Measurements from ENCODE around the gene SGIP1. TPM values are rescaled to one million over a fixed set of nuclear protein-coding genes. Genes with fewer than 3 reads are reported as not detected.

SGIP1 gene
- total RNA-seq, 2 experiments from 2014 or later, result not detected

- POLR2A ChIA-PET, result no interaction called here
- CTCF ChIA-PET, result interaction anchor here (0.6 to 4.0 kb wide), 25 partner anchors 9 to 1903 kb away, joined by 3 to 23 read pairs (median 4); no protein-coding TSS in a partner anchor
- H3K4me1 Mint-ChIP-seq (ENCODE audit: low read depth), result peaks cover 7% of the 10 kb centered on the region
Observed at GRCh38 chr1:66503841-66504470, 30.0 kb upstream of the SGIP1 start.

GRCh38 chr1:66505671-66506392, 28.1 kb upstream of the SGIP1 start:
- no peak for DNase-seq
- ChIA-PET POLR2A (no interaction called here), CTCF (interaction anchor here (0.9 to 4.0 kb wide), 3 partner anchors 10 to 263 kb away, joined by 3 to 23 read pairs (median 4); no protein-coding TSS in a partner anchor)
- Mint-ChIP-seq H3K27ac (no peak overlapping the region), H3K9me3 (ENCODE audit: insufficient read depth) (no peaks in the 10 kb centered on the region), H3K4me3 (no peak overlapping the region), H3K27me3 (ENCODE audit: low read depth) (peaks cover 12% of the 10 kb centered on the region), H3K36me3 (ENCODE audit: low read depth) (no peaks in the 10 kb centered on the region), H3K4me1 (ENCODE audit: low read depth) (no peaks in the 10 kb centered on the region)
- no peak for ATAC-seq

More at GRCh38 chr1:66503841-66504470, 30.0 kb upstream of the SGIP1 start:
- H3K27me3 Mint-ChIP-seq (ENCODE audit: low read depth), result peaks cover 14% of the 10 kb centered on the region
- DNase-seq (peak; percentile 50), ATAC-seq (peak; percentile 61)
- H3K9me3 Mint-ChIP-seq (ENCODE audit: insufficient read depth), result no peaks in the 10 kb centered on the region
- H3K4me3 Mint-ChIP-seq, result no peak overlapping the region
- no peaks in the 10 kb centered on the region for H3K36me3 Mint-ChIP-seq (ENCODE audit: low read depth)
- H3K27ac Mint-ChIP-seq, result no peak overlapping the region

- no peak for ATAC-seq
- H3K9me3 Mint-ChIP-seq (ENCODE audit: insufficient read depth), result no peaks in the 10 kb centered on the region
- DNase-seq, result no peak
- peaks cover 12% of the 10 kb centered on the region for H3K27me3 Mint-ChIP-seq (ENCODE audit: low read depth)
- H3K27ac Mint-ChIP-seq, result no peak overlapping the region
- no peaks in the 10 kb centered on the region for H3K36me3 Mint-ChIP-seq (ENCODE audit: low read depth)
- H3K4me1 Mint-ChIP-seq (ENCODE audit: low read depth), result no peaks in the 10 kb centered on the region
- CTCF ChIA-PET, result interaction anchor here (0.9 to 4.0 kb wide), 3 partner anchors 10 to 263 kb away, joined by 3 to 23 read pairs (median 4); no protein-coding TSS in a partner anchor
- POLR2A ChIA-PET, result no interaction called here
- H3K4me3 Mint-ChIP-seq, result no peak overlapping the region
Observed at GRCh38 chr1:66506393-66506687, 27.6 kb upstream of the SGIP1 start.

- Mint-ChIP-seq H3K4me3 (no peak overlapping the region), H3K36me3 (ENCODE audit: low read depth) (no peaks in the 10 kb centered on the region), H3K4me1 (ENCODE audit: low read depth) (no peaks in the 10 kb centered on the region), H3K27me3 (ENCODE audit: low read depth) (peaks cover 7% of the 10 kb centered on the region), H3K27ac (no peak overlapping the region), H3K9me3 (ENCODE audit: insufficient read depth) (no peaks in the 10 kb centered on the region)
- ChIA-PET POLR2A (no interaction called here), CTCF (interaction anchor here (4.0 kb wide), 1 partner anchor 264 kb away, joined by 23 read pairs; no protein-coding TSS in a partner anchor)
- no peak for ATAC-seq
- DNase-seq, result no peak
Observed at GRCh38 chr1:66506991-66507390, 27.0 kb upstream of the SGIP1 start.

GRCh38 chr1:66510407-66510806, 23.5 kb upstream of the SGIP1 start:
- H3K27me3 Mint-ChIP-seq (ENCODE audit: low read depth), result peaks cover 9% of the 10 kb centered on the region

GRCh38 chr1:66511118-66511517, 22.8 kb upstream of the SGIP1 start:
- H3K9me3 Mint-ChIP-seq (ENCODE audit: insufficient read depth), result no peaks in the 10 kb centered on the region
- no peaks in the 10 kb centered on the region for H3K4me1 Mint-ChIP-seq (ENCODE audit: low read depth)
- ATAC-seq, result no peak
- H3K4me3 Mint-ChIP-seq, result no peak overlapping the region
- DNase-seq, result no peak
- H3K36me3 Mint-ChIP-seq (ENCODE audit: low read depth), result no peaks in the 10 kb centered on the region
- no peak overlapping the region for H3K27ac Mint-ChIP-seq
- POLR2A ChIA-PET, result no interaction called here
- peaks cover 12% of the 10 kb centered on the region for H3K27me3 Mint-ChIP-seq (ENCODE audit: low read depth)
- CTCF ChIA-PET, result no interaction called here

More at GRCh38 chr1:66510407-66510806, 23.5 kb upstream of the SGIP1 start:
- no peaks in the 10 kb centered on the region for H3K4me1 Mint-ChIP-seq (ENCODE audit: low read depth)
- ChIA-PET POLR2A (no interaction called here), CTCF (no interaction called here)
- no peak for ATAC-seq
- no peak overlapping the region for H3K4me3 Mint-ChIP-seq
- DNase-seq, result no peak
- no peaks in the 10 kb centered on the region for H3K9me3 Mint-ChIP-seq (ENCODE audit: insufficient read depth)
- no peaks in the 10 kb centered on the region for H3K36me3 Mint-ChIP-seq (ENCODE audit: low read depth)
- no peak overlapping the region for H3K27ac Mint-ChIP-seq

GRCh38 chr1:66517959-66518358, 16.0 kb upstream of the SGIP1 start:
- CTCF ChIA-PET, result no interaction called here
- POLR2A ChIA-PET, result no interaction called here
- no peak overlapping the region for H3K4me3 Mint-ChIP-seq
- H3K4me1 Mint-ChIP-seq (ENCODE audit: low read depth), result no peaks in the 10 kb centered on the region
- H3K36me3 Mint-ChIP-seq (ENCODE audit: low read depth), result no peaks in the 10 kb centered on the region
- no peaks in the 10 kb centered on the region for H3K9me3 Mint-ChIP-seq (ENCODE audit: insufficient read depth)
- DNase-seq (no peak), ATAC-seq (no peak)
- H3K27me3 Mint-ChIP-seq (ENCODE audit: low read depth), result peaks cover 10% of the 10 kb centered on the region
- no peak overlapping the region for H3K27ac Mint-ChIP-seq

GRCh38 chr1:66518654-66519053, 15.3 kb upstream of the SGIP1 start:
- ChIA-PET POLR2A (no interaction called here), CTCF (no interaction called here)
- DNase-seq, result no peak
- ATAC-seq, result no peak
- H3K27ac Mint-ChIP-seq, result no peak overlapping the region
- no peak overlapping the region for H3K4me3 Mint-ChIP-seq
- no peaks in the 10 kb centered on the region for H3K4me1 Mint-ChIP-seq (ENCODE audit: low read depth)
- peaks cover 9% of the 10 kb centered on the region for H3K27me3 Mint-ChIP-seq (ENCODE audit: low read depth)
- no peaks in the 10 kb centered on the region for H3K9me3 Mint-ChIP-seq (ENCODE audit: insufficient read depth)
- H3K36me3 Mint-ChIP-seq (ENCODE audit: low read depth), result no peaks in the 10 kb centered on the region

- Mint-ChIP-seq H3K27me3 (ENCODE audit: low read depth) (peaks cover 6% of the 10 kb centered on the region), H3K9me3 (ENCODE audit: insufficient read depth) (no peaks in the 10 kb centered on the region), H3K36me3 (ENCODE audit: low read depth) (no peaks in the 10 kb centered on the region), H3K27ac (no peak overlapping the region), H3K4me1 (ENCODE audit: low read depth) (no peaks in the 10 kb centered on the region), H3K4me3 (no peak overlapping the region)
- DNase-seq (no peak), ATAC-seq (no peak)
- POLR2A ChIA-PET, result no interaction called here
- CTCF ChIA-PET, result no interaction called here
Observed at GRCh38 chr1:66519992-66520391, 14.0 kb upstream of the SGIP1 start.

- ChIA-PET POLR2A (no interaction called here), CTCF (no interaction called here)
- Mint-ChIP-seq H3K27me3 (ENCODE audit: low read depth) (peaks cover 6% of the 10 kb centered on the region), H3K9me3 (ENCODE audit: insufficient read depth) (no peaks in the 10 kb centered on the region), H3K4me3 (no peak overlapping the region), H3K4me1 (ENCODE audit: low read depth) (no peaks in the 10 kb centered on the region), H3K27ac (no peak overlapping the region), H3K36me3 (ENCODE audit: low read depth) (no peaks in the 10 kb centered on the region)
- no peak for ATAC-seq
- DNase-seq, result no peak
Observed at GRCh38 chr1:66520655-66521054, 13.3 kb upstream of the SGIP1 start.

- DNase-seq (no peak), ATAC-seq (no peak)
- H3K9me3 Mint-ChIP-seq (ENCODE audit: insufficient read depth), result no peaks in the 10 kb centered on the region
- H3K27me3 Mint-ChIP-seq (ENCODE audit: low read depth), result no peaks in the 10 kb centered on the region
- no peak overlapping the region for H3K4me3 Mint-ChIP-seq
- no peaks in the 10 kb centered on the region for H3K4me1 Mint-ChIP-seq (ENCODE audit: low read depth)
- ChIA-PET POLR2A (no interaction called here), CTCF (interaction anchor here (1.5 kb wide), 1 partner anchor 18 kb away, joined by 4 read pairs; no protein-coding TSS in a partner anchor)
- no peaks in the 10 kb centered on the region for H3K36me3 Mint-ChIP-seq (ENCODE audit: low read depth)
- H3K27ac Mint-ChIP-seq, result no peak overlapping the region
Observed at GRCh38 chr1:66521721-66522365, 12.1 kb upstream of the SGIP1 start.

- DNase-seq (no peak), ATAC-seq (no peak)
- Mint-ChIP-seq H3K27me3 (ENCODE audit: low read depth) (no peaks in the 10 kb centered on the region), H3K36me3 (ENCODE audit: low read depth) (no peaks in the 10 kb centered on the region), H3K27ac (no peak overlapping the region), H3K4me1 (ENCODE audit: low read depth) (no peaks in the 10 kb centered on the region), H3K9me3 (ENCODE audit: insufficient read depth) (no peaks in the 10 kb centered on the region), H3K4me3 (no peak overlapping the region)
- ChIA-PET CTCF (no interaction called here), POLR2A (no interaction called here)
Observed at GRCh38 chr1:66523562-66523961, 10.4 kb upstream of the SGIP1 start.

Data from activated CD8-positive, alpha-beta T cell treated with anti-CD3 and anti-CD28 coated beads, Interleukin-2, amount 10 ng/mL, durations not matched to agents 7 days and 5 days (primary cell).